ENCODE results near the gene HDAC4. TPM values are rescaled to one million over a fixed set of nuclear protein-coding genes. Genes with fewer than 3 reads are reported as not detected.
A peak's percentile ranks its signal among the peaks of the same experiment; 100 is the strongest.

HDAC4 gene
- total RNA-seq, 2 experiments from 2014 or later: 22.6 to 24.5 TPM

DNA sequence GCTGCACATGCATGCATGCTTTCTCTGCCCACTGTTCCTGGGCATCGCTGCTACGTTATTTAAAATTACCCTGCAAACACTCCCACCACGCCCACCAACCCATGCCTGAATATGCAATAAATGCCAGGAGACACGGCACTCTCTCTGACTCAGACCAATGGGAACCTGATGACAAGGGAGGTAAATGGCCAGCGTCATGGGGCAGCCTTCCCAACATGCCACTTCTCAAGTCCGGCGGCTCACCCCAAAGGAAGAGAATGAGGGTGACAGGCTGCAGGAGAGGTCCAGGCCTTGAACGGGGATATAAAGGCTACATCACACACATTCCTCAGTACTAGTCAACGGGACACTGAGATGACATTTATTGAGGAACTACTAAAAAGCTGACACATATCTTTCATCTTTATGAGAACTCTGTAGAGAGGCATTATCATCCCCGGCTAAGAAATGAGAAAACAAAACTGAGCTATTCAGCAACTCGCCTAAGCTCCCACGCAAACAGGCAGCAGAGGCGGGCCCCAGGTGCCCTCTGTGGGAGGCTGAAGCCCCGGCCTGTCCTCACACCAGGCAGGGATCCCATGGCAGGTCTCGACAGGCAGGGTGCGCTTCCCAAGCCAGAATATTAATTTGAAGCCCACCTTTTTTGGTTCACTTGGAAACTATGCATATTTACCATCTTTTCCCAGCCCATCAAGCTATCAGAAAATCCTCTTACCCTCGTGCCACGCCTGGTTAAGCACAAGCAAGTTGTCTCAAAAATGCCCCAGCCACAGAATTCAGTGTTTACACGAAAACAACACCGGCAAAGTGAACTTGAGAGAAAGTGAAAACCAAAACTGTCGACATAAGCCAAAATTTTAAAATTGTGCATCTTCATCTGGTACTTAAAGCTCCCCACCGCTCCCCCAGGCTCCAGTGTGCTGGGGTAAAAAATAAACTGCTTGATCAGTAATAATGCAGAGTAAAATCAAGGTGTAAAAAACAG is 166.3 kb downstream of the HDAC4 start:
- H3K27ac Mint-ChIP-seq: no peak overlapping the region
- no peak overlapping the region for H3K4me3 Mint-ChIP-seq
- H3K27me3 Mint-ChIP-seq: no peaks in the 10 kb centered on the region
- ChIA-PET POLR2A (interaction anchor here (1.7 kb wide), 1 partner anchor 13 kb away, joined by 5 read pairs; no protein-coding TSS in a partner anchor), CTCF (interaction anchor here (0.6 kb wide), 1 partner anchor 19 kb away, joined by 3 read pairs; no protein-coding TSS in a partner anchor)
- H3K4me1 Mint-ChIP-seq (ENCODE audit: low read depth): peaks cover 48% of the 10 kb centered on the region
- no peak for DNase-seq
- intact Hi-C loops (cut with micrococcal nuclease): no loop called here
- ATAC-seq: peak; percentile 37
- H3K9me3 Mint-ChIP-seq: no peaks in the 10 kb centered on the region
- H3K36me3 Mint-ChIP-seq (ENCODE audit: low read depth): peaks cover 1% of the 10 kb centered on the region
- TF ChIP-seq, protein P1, sequence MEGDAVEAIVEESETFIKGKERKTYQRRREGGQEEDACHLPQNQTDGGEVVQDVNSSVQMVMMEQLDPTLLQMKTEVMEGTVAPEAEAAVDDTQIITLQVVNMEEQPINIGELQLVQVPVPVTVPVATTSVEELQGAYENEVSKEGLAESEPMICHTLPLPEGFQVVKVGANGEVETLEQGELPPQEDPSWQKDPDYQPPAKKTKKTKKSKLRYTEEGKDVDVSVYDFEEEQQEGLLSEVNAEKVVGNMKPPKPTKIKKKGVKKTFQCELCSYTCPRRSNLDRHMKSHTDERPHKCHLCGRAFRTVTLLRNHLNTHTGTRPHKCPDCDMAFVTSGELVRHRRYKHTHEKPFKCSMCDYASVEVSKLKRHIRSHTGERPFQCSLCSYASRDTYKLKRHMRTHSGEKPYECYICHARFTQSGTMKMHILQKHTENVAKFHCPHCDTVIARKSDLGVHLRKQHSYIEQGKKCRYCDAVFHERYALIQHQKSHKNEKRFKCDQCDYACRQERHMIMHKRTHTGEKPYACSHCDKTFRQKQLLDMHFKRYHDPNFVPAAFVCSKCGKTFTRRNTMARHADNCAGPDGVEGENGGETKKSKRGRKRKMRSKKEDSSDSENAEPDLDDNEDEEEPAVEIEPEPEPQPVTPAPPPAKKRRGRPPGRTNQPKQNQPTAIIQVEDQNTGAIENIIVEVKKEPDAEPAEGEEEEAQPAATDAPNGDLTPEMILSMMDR (IDR thresholded peaks at IDR 0.05): no peak

DNA sequence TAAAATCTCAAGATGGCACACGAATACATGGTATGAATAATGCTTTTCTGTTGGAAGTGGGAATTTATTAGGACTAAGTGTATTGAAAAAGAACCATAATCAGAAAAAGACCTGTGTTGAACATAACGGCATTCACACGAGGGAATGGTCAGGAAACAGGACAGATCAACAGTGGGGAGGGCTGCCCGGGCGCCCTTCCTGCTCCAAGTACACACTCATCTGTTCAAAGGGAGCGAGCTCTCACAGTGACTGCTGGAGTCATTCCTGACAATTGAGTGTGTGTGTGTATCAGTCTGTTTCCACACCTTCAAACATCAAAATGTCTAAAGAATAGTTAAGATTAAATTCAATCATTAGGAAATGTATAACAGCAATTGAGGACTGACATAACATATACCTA is 167.2 kb downstream of the HDAC4 start:
- Mint-ChIP-seq H3K27ac (no peak overlapping the region), H3K36me3 (ENCODE audit: low read depth) (peaks cover 1% of the 10 kb centered on the region), H3K4me1 (ENCODE audit: low read depth) (peaks cover 48% of the 10 kb centered on the region), H3K9me3 (no peaks in the 10 kb centered on the region), H3K27me3 (no peaks in the 10 kb centered on the region), H3K4me3 (no peak overlapping the region)
- no peak for DNase-seq
- POLR2A ChIA-PET: no interaction called here
- CTCF ChIA-PET: no interaction called here
- intact Hi-C loops (cut with micrococcal nuclease): no loop called here
- ATAC-seq: no peak
- TF ChIP-seq, protein P1 (IDR thresholded peaks at IDR 0.05): no peak

DNA sequence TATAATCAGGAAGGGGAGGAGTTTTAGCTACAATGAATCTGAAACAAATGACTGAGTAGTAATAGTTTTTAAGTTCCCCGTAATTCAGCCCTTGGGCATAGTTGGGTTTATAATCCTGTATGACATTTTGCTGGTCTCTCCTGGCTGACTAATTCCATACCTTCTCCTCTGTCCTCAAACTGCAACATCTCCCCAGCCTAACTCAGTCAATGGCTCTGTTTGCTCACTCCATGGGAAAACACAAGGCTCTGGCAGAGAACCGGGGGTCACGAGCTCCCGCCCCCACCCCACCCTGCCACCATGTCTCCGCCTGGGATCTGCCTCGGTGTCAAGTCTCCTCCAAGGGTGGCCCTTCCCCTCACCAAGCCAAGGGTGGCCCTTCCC is 168.6 kb downstream of the HDAC4 start:
- intact Hi-C loops (cut with micrococcal nuclease): no loop called here
- DNase-seq (no peak), ATAC-seq (peak; percentile 45)
- Mint-ChIP-seq H3K27me3 (no peaks in the 10 kb centered on the region), H3K27ac (peak overlapping the region; percentile 81), H3K36me3 (ENCODE audit: low read depth) (peaks cover 1% of the 10 kb centered on the region), H3K4me1 (ENCODE audit: low read depth) (peaks cover 45% of the 10 kb centered on the region), H3K9me3 (no peaks in the 10 kb centered on the region), H3K4me3 (peak overlapping the region; percentile 32)
- TF ChIP-seq, protein P1 (IDR thresholded peaks at IDR 0.05): no peak
- POLR2A ChIA-PET: interaction anchor here (0.8 to 0.9 kb wide), 2 partner anchors 19 to 34 kb away, joined by 3 to 4 read pairs; no protein-coding TSS in a partner anchor
- CTCF ChIA-PET: no interaction called here

DNA sequence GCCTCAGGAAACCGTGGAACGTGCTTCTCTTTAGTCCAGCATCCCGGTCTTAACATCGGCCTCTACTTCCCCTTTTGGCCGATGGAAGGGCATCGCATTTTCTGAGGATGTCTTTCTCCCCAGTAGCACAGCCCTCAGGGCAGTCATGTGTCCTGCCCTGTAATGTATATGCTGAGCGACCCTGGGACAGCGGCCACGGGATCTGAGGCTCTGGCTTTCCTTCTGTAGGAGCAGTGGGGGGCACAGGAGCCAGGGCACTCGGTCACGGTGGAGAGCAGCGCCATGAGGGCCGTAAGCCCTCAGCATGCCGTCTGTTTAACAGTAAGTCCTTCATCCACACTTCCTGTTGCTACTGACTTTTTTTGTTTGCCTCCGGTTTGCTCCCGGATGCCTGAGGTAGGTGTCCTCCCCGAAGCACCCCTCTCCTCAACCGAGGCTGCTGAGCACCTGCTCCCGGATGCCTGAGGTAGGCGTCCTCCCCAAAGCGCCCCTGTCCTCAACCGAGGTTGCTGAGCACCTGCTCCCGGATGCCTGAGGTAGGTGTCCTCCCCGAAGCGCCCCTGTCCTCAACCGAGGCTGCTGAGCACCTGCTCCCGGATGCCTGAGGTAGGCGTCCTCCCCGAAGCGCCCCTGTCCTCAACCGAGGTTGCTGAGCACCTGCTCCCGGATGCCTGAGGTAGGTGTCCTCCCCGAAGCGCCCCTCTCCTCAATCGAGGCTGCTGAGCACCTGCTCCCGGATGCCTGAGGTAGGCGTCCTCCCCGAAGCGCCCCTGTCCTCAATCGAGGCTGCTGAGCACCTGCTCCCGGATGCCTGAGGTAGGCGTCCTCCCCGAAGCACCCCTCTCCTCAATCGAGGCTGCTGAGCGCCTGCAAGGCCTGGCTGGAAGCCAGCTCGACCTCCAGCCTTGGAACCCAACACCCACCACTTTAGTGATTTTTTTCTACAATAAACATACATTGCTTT is 169.3 kb downstream of the HDAC4 start:
- Mint-ChIP-seq H3K27ac (peak overlapping the region; percentile 86), H3K36me3 (ENCODE audit: low read depth) (peaks cover 1% of the 10 kb centered on the region), H3K4me1 (ENCODE audit: low read depth) (peaks cover 47% of the 10 kb centered on the region), H3K27me3 (no peaks in the 10 kb centered on the region), H3K9me3 (no peaks in the 10 kb centered on the region), H3K4me3 (peak overlapping the region; percentile 46)
- TF ChIP-seq, protein P1 (IDR thresholded peaks at IDR 0.05): no peak
- ChIA-PET CTCF (interaction anchor here (1.0 to 1.1 kb wide), 2 partner anchors 10 to 20 kb away, joined by 3 to 4 read pairs; no protein-coding TSS in a partner anchor), POLR2A (interaction anchor here (0.8 to 1.2 kb wide), 4 partner anchors 10 to 35 kb away, joined by 3 to 4 read pairs (median 3); no protein-coding TSS in a partner anchor)
- ATAC-seq: peak; percentile 45
- DNase-seq: peak; percentile 32
- intact Hi-C loops (cut with micrococcal nuclease): no loop called here

All from activated CD8-positive, alpha-beta T cell treated with anti-CD3 and anti-CD28 coated beads for 36 hours (primary cell).